H54 (cell line): ENCODE results near the gene TAAR5.
"Not testable (repeated sequence)": the region's sequence is repeated elsewhere in the genome, so short reads cannot be mapped to it uniquely, and the experiment has no call there.

ENCODE experiments used
- DNase-seq: peaks from one replicate; pipeline ENCODE4 v3.0.0; 2011; ENCODE audit warnings: low spot score, mixed read lengths; ENCODE audit not compliant: insufficient read length
- FAIRE-seq: peaks from 3 replicates; lab custom pipeline; 2011; peaks lifted over from hg19 to GRCh38; lab: Jason Lieb, UNC
- POLR2A ChIP-seq: IDR thresholded peaks from 2 replicates; pipeline ENCODE4 v1.6.1; 2011; ENCODE audit warnings: low read depth, mild to moderate bottlenecking, low read length

Gene TAAR5

DNA sequence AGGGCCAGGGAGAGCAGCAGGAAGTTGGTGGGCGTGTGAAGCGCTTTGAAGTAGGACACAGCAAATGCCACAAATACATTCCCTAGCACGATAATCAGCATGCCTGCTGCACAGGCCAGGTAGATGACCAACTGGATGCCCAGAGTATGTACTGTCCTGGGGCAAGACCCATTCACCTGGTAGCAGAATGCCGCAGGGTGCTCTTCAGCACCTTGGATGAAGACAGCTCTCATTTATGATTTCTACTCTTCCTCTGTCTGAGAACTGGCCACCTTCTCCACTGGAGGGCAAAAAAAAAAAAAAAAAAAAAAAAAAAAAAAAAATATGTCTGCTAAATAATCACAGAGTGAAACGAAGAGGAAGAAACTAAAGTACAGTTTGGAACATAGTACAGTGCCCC is at the start of gene TAAR5:
TAAR5 (minus strand) TSS at position 288 of the 400 bp plus-strand sequence; CDS start at position 233, 55 bp downstream.
- no peak for FAIRE-seq
- TF ChIP-seq POLR2A = no peak

GRCh38 chr6:132637135-132637534 is 47.6 kb upstream of the TAAR5 start:
- not testable (repeated sequence) for FAIRE-seq, DNase-seq

More for the DNA sequence above, at the start of gene TAAR5:
- no peak for DNase-seq

DNA sequence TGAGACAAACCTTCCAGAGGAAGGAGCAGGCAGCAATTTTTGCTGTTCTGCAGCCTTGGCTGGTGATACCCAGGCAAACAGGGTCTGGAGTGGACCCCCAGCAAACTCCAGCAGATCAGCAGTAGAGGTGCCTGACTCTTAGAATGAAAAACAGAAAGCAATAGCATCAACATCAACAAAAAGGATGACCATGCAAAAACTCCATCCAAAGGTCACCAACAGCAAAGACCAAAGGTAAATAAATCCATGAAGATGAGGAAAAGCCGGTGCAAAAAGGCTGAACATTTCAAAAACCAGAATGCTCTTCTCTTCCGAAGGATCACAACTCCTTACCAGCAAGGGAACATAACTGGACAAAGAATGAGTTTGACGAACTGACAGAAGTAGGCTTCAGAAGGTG is 46.4 kb upstream of the TAAR5 start:
- not testable (repeated sequence) for DNase-seq, FAIRE-seq

- FAIRE-seq, DNase-seq: not testable (repeated sequence)
Measured at GRCh38 chr6:132635288-132635687, 45.7 kb upstream of the TAAR5 start.

GRCh38 chr6:132634796-132635195 is 45.3 kb upstream of the TAAR5 start:
- FAIRE-seq = no peak
- DNase-seq = no peak
- no peak for TF ChIP-seq POLR2A

DNA sequence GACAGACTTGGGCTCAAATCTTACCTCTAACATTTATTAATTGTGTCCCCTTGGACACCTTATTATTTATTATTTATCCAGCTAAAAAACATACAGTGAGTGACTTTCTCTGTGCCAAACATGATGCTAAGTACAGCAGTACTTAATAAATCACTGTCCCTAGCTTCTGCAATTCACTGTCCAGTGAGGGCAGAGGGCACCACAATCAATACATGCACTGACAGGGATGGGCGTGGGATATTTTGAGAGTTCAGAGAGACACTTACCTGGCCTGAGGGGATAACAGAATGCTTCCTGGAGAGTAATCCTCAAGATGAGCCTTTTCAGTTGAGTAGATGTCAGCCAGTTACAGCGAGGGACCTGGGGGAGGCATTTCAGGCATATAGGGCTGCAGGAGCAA is 43.8 kb upstream of the TAAR5 start:
- FAIRE-seq (no peak), DNase-seq (no peak)
- TF ChIP-seq POLR2A = no peak

GRCh38 chr6:132624175-132624574 is 34.6 kb upstream of the TAAR5 start, which contains the start of gene TAAR2:
Gene TAAR2 (minus strand): TSS chr6:132624275. CDS start chr6:132624275, 0 bp downstream.
- FAIRE-seq = no peak
- TF ChIP-seq POLR2A = no peak
- no peak for DNase-seq

DNA sequence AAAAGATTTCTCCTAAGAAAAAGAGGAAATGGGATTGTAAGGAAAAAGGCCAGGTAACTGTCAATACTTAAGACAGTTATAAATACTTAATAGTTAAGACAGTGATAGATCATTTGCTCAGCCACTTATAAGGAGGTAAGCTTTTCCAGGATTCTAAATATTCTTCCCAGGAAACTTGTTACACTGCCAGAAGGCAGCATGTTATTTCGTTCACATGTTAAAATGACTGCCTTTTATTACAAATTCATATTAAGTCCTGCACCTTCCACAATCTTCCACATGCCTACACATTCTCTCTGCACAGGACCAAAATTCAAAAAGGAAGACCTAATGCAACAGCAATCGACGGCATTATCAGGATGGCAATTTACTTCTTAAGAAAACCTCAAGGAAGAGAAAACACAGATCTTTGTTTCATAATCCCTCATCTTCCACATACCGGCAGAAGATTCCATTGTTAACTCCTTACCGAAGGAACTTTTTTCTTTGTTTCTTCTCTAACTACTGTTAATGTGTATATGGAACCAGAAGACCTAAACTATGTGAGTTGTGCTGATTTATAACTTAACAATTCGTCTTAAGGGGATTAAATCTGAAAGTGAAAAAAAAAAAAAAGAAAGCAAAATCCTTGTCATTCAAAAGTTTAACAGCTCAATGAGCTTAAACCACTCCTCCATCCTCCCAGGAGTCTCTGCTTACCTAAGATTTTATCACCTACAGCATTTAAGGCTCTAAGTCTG is 33.7 kb upstream of the TAAR5 start:
- no peak for TF ChIP-seq POLR2A
- DNase-seq (no peak), FAIRE-seq (no peak)

DNA sequence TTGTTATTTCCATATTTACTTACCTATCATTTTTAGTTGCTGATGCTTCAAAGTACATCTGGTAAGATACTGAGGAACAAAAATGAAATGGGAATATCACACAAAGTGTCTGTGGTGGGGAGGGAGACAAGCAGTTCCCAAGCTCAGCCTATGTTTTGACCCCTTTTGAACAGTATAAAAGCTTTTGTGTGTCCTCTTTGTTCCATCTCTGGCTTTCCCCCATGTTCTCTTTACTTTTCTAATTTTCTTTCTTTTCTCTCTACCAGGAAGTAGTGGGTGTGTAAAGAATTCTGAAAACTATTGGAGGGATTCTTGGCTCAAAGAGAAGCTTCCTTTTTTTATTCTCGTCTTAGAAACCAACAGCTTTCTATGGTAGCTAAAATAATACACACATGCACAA is 27.1 kb upstream of the TAAR5 start:
- no peak for TF ChIP-seq POLR2A
- no peak for FAIRE-seq
- no peak for DNase-seq

- no peak for TF ChIP-seq POLR2A
Measured at GRCh38 chr6:132614554-132614953, 25.0 kb upstream of the TAAR5 start.

GRCh38 chr6:132612449-132613108 is 23.0 kb upstream of the TAAR5 start:
- FAIRE-seq = no peak
- no peak for TF ChIP-seq POLR2A
- no peak for DNase-seq

More at GRCh38 chr6:132614554-132614953, 25.0 kb upstream of the TAAR5 start:
- FAIRE-seq = no peak
- DNase-seq = no peak

- FAIRE-seq (no peak), DNase-seq (no peak)
- no peak for TF ChIP-seq POLR2A
Measured at GRCh38 chr6:132611616-132612015, 22.1 kb upstream of the TAAR5 start.

- TF ChIP-seq POLR2A = no peak
- no peak for DNase-seq
- no peak for FAIRE-seq
Measured at GRCh38 chr6:132607544-132608233, 18.1 kb upstream of the TAAR5 start.

GRCh38 chr6:132604635-132605152 is 15.2 kb upstream of the TAAR5 start:
- FAIRE-seq (no peak), DNase-seq (no peak)
- no peak for TF ChIP-seq POLR2A

GRCh38 chr6:132600900-132601299 is 11.4 kb upstream of the TAAR5 start:
- DNase-seq, FAIRE-seq: not testable (repeated sequence)
